ENCODE results near the gene UBAP1.

- no peak for TF ChIP-seq CTCF (conservative IDR thresholded peaks at IDR 0.05; ENCODE audit: low read depth in 2 of 2)
- no peak for TF ChIP-seq EZH2 (IDR thresholded peaks at IDR 0.05; ENCODE audit: low read depth, unreplicated experiment)
- no peak for TF ChIP-seq REST (IDR thresholded peaks at IDR 0.05; ENCODE audit: unreplicated experiment)
- TF ChIP-seq POLR2AphosphoS5 (IDR thresholded peaks at IDR 0.05; ENCODE audit: low read depth), result no peak
- TF ChIP-seq EZH2phosphoT487 (IDR thresholded peaks at IDR 0.05; ENCODE audit: unreplicated experiment), result no peak
- TF ChIP-seq JUNB (IDR thresholded peaks at IDR 0.05; ENCODE audit: unreplicated experiment), result no peak
Measured at GRCh38 chr9:34233672-34234071, 54.8 kb downstream of the UBAP1 start.
